Putamen (tissue), 1 donor: ENCODE data around the gene KAZALD1.
A peak's percentile ranks its signal among the peaks of the same experiment; 100 is the strongest.

Experiments used
- DNase-seq: peaks from one replicate; pipeline ENCODE4 v3.0.0-alpha.2; 2016; ENCODE audit warnings: low spot score

The KAZALD1 gene

GRCh38 chr10:101047961-101048892, 13.6 kb upstream of the KAZALD1 start:
- DNase-seq = no peak

- no peak for DNase-seq
Measured at GRCh38 chr10:101050208-101051069, 11.3 kb upstream of the KAZALD1 start.

GRCh38 chr10:101052285-101052684, 9.5 kb upstream of the KAZALD1 start:
- no peak for DNase-seq

- DNase-seq = no peak
Measured at GRCh38 chr10:101053516-101053915, 8.3 kb upstream of the KAZALD1 start.

GRCh38 chr10:101054351-101054750, 7.4 kb upstream of the KAZALD1 start:
- no peak for DNase-seq

GRCh38 chr10:101054876-101055275, 6.9 kb upstream of the KAZALD1 start:
- DNase-seq = no peak

GRCh38 chr10:101055411-101055810, 6.4 kb upstream of the KAZALD1 start:
- no peak for DNase-seq

GRCh38 chr10:101056365-101057151, 5.2 kb upstream of the KAZALD1 start:
- DNase-seq = no peak

GRCh38 chr10:101060036-101060950, 1.5 kb upstream of the KAZALD1 start:
- peak; percentile 87 for DNase-seq

- peak; percentile 86 for DNase-seq
Measured at GRCh38 chr10:101060951-101061623, 702 bp upstream of the KAZALD1 start.

- DNase-seq = no peak
Measured at GRCh38 chr10:101062232-101063049, 652 bp downstream of the KAZALD1 start.

GRCh38 chr10:101063050-101063525, 1.3 kb downstream of the KAZALD1 start:
- no peak for DNase-seq

- DNase-seq = no peak
Measured at GRCh38 chr10:101063548-101064414, 2.0 kb downstream of the KAZALD1 start.

- no peak for DNase-seq
Measured at GRCh38 chr10:101064415-101065030, 2.7 kb downstream of the KAZALD1 start.

GRCh38 chr10:101065481-101066145, 3.8 kb downstream of the KAZALD1 start:
- DNase-seq = no peak

- DNase-seq = no peak
Measured at GRCh38 chr10:101066146-101066895, 4.5 kb downstream of the KAZALD1 start.
